Measurements from ENCODE around the gene TP73. TPM values are rescaled to one million over a fixed set of nuclear protein-coding genes. Genes with fewer than 3 reads are reported as not detected.

The TP73 gene
- total RNA-seq, 4 donors from 2014 or later, result 0.30 to 0.76 TPM; not detected in 2

DNA sequence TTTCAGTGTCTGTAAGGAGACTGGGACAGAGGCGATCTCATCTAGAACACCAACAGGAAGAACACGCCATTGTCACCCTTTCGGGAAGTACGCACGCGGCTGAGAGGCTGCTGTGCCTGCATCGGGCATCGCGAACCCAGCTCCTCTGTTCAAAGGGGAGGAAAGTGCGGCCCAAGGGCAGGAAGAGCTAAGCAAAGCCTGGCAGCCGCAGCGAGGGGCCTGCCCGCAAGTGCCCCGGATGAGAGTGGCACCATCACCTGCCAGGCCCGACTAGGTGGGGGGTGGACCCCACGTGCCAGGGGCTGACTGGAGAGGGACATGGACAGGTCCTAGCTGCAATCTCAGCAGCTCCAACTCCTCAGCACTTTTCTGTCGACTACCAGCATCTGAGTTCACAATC, 20.0 kb upstream of the TP73 start:
- no peak overlapping the region for H3K27ac ChIP-seq
- H3K36me3 ChIP-seq, result no peaks in the 10 kb centered on the region
- no peaks in the 10 kb centered on the region for H3K9me3 ChIP-seq
- TF ChIP-seq, protein P1, sequence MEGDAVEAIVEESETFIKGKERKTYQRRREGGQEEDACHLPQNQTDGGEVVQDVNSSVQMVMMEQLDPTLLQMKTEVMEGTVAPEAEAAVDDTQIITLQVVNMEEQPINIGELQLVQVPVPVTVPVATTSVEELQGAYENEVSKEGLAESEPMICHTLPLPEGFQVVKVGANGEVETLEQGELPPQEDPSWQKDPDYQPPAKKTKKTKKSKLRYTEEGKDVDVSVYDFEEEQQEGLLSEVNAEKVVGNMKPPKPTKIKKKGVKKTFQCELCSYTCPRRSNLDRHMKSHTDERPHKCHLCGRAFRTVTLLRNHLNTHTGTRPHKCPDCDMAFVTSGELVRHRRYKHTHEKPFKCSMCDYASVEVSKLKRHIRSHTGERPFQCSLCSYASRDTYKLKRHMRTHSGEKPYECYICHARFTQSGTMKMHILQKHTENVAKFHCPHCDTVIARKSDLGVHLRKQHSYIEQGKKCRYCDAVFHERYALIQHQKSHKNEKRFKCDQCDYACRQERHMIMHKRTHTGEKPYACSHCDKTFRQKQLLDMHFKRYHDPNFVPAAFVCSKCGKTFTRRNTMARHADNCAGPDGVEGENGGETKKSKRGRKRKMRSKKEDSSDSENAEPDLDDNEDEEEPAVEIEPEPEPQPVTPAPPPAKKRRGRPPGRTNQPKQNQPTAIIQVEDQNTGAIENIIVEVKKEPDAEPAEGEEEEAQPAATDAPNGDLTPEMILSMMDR (IDR thresholded peaks at IDR 0.05), result no peak
- TF ChIP-seq POLR2A (IDR thresholded peaks at IDR 0.05), result no peak
- no peak for DNase-seq
- H3K4me3 ChIP-seq, result no peak overlapping the region
- no peaks in the 10 kb centered on the region for H3K27me3 ChIP-seq
- intact Hi-C loops (cut with DNase I; ENCODE audit: low total_unique reads), result no loop called here
- H3K4me1 ChIP-seq, result no peaks in the 10 kb centered on the region

DNA sequence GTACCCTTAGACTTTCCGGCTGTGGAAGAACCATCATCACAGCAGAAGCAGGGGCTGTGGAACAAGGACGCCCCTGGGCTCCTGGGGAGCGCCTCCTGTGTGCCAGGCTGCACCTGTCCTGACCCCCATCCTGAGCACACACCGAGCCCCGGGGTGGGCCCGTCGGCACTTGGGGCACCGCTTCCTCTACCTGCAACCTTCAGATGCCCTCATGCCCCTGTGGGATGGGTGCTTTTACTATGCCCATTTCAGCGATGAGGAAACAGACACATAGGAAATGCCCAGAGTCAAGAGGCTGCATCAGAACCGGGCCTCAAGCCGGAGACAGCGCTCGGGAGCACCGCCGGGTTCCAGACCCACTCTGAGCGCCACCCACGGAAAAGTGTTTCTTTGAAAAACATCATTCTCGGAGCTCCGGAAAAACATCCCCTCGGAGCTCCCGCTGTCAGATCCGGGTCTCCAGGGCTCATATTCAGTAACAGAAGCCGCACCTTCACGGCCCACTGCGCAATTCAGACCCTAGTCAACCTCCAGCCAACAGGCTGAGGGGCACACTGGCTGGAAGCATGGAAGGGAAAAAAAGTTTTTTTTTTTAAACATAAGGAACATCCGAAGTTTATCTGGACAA, 19.5 kb upstream of the TP73 start:
- no peaks in the 10 kb centered on the region for H3K4me1 ChIP-seq
- TF ChIP-seq, protein P1 (IDR thresholded peaks at IDR 0.05), result no peak
- TF ChIP-seq POLR2A (IDR thresholded peaks at IDR 0.05), result no peak
- H3K4me3 ChIP-seq, result no peak overlapping the region
- intact Hi-C loops (cut with DNase I; ENCODE audit: low total_unique reads), result no loop called here
- H3K36me3 ChIP-seq, result no peaks in the 10 kb centered on the region
- no peaks in the 10 kb centered on the region for H3K27me3 ChIP-seq
- no peak for DNase-seq
- H3K9me3 ChIP-seq, result no peaks in the 10 kb centered on the region
- no peak overlapping the region for H3K27ac ChIP-seq

DNA sequence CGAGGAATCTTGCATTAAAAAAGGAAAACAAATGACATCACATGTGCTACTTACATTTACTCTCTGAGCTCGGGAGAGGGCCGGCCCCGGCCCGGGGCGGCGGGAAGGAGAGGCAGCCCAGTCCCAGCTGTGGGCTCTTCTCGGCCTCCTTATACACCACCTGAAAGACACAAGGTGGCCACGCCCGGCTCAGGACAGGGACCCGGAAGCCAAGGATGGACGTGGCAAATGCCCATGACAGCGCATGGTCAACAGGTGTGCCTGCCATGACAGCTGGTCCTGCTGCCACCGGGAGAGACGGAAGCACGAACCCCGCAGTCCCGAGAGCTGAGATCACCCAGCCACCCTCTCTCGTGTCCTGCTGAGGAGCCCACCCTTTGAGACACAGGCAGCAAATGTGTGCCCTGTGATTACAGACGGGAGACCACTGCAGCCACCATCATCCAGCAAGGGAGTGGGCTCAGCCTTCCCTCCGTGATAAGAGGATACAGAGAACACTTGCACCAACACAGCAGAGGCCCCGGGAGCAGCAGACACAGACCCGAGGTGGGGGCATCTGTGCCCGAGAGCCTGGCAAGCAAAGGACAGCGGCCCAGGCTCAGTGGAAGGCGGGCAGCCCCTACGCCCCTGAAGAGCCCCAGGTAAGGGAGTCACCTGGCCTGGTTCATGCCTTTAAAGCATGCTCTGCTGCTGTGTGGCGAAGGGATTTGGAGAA, 18.8 kb upstream of the TP73 start:
- Histone ChIP-seq H3K9me3 (no peaks in the 10 kb centered on the region), H3K36me3 (no peaks in the 10 kb centered on the region), H3K27ac (no peak overlapping the region), H3K27me3 (no peaks in the 10 kb centered on the region), H3K4me1 (no peaks in the 10 kb centered on the region), H3K4me3 (no peak overlapping the region)
- intact Hi-C loops (cut with DNase I; ENCODE audit: low total_unique reads), result no loop called here
- no peak for TF ChIP-seq POLR2A (IDR thresholded peaks at IDR 0.05)
- TF ChIP-seq, protein P1 (IDR thresholded peaks at IDR 0.05), result no peak
- no peak for DNase-seq

DNA sequence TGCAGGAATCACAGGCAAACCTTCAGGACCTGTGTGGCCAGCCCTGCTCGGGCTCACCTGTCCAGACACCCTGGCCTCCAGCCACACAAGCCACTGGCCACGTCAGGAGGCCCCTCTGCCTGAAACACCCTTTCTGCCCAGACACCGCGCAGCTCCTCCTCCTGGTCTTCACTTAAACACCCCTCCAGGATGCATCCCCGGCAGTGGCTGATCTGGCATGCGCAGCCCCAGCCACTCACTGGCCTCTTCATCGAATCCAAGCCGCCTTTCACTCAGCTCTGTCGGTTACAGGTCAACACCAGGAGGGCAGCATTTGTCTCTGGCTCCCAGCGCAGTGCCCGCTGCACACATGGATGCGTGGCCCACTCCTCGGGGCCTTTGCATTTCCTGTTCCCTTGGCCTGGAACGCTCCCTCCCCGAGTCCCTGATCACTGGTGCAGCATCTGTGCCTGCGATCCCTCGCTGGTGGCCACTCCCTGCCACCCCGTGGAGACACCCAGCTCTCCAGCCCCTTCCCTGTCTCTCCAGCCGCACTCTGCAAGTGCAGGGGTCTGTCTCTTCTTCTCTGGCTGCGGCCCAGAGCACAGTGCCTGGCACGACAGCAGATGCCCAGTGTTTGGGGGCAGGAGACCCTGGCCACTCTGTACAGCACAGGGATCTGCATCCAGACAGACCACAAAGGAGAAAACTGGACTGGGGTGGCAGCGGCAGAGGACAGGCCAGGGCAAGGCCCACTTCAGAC, 18.1 kb upstream of the TP73 start:
- Histone ChIP-seq H3K4me1 (no peaks in the 10 kb centered on the region), H3K27me3 (no peaks in the 10 kb centered on the region), H3K9me3 (no peaks in the 10 kb centered on the region), H3K27ac (no peak overlapping the region), H3K36me3 (no peaks in the 10 kb centered on the region), H3K4me3 (no peak overlapping the region)
- DNase-seq, result no peak
- TF ChIP-seq, protein P1 (IDR thresholded peaks at IDR 0.05), result no peak
- intact Hi-C loops (cut with DNase I; ENCODE audit: low total_unique reads), result no loop called here

DNA sequence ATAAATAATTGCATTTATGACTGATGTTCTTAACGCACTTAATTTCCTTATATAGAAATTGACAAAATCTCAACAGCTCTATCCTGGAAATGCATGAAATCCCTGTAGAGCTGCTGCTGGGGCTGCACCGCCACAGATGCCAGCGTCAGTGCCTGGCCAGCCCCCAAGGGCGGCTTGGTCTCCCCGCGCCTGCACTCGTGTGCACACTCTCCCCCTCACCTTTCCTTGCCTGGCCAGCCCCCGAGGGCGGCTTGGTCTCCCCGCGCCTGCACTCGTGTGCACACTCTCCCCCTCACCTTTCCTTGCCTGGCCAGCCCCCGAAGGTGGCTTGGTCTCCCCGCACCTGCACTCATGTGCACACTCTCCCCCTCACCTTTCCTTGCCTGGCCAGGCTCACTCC, 16.2 kb upstream of the TP73 start:
- no peaks in the 10 kb centered on the region for H3K36me3 ChIP-seq
- no peaks in the 10 kb centered on the region for H3K9me3 ChIP-seq
- no peak overlapping the region for H3K27ac ChIP-seq
- no peaks in the 10 kb centered on the region for H3K4me1 ChIP-seq
- DNase-seq, result no peak
- intact Hi-C loops (cut with DNase I; ENCODE audit: low total_unique reads), result no loop called here
- TF ChIP-seq, protein P1 (IDR thresholded peaks at IDR 0.05), result no peak
- TF ChIP-seq POLR2A (IDR thresholded peaks at IDR 0.05), result no peak
- H3K4me3 ChIP-seq, result no peak overlapping the region
- H3K27me3 ChIP-seq, result no peaks in the 10 kb centered on the region
